ENCODE data around the gene CHD2. TPM values are rescaled to one million over a fixed set of nuclear protein-coding genes. Genes with fewer than 3 reads are reported as not detected.
A peak's percentile ranks its signal among the peaks of the same experiment; 100 is the strongest.

Gene CHD2
- total and polyA plus RNA-seq, 3 experiments from 2014 or later = 80.3 to 109 (median 99.0) TPM

- CTCF ChIA-PET = no interaction called here
These were observed 23.1 kb upstream of the CHD2 start for GRCh38 chr15:92877000-92877399.

GRCh38 chr15:92877416-92877815 lies 22.7 kb upstream of the CHD2 start:
- CTCF ChIA-PET = interaction anchor here (1.5 to 9.0 kb wide), 2 partner anchors 49 to 68 kb away, joined by 5 to 113 read pairs; no protein-coding TSS in a partner anchor
- no peaks in the 10 kb centered on the region for H3K36me3 ChIP-seq (ENCODE audit: insufficient read depth, low read length)
- Mint-ChIP-seq H3K36me3 (peaks cover 0 to 1% (median 0%) of the 10 kb centered on the region in 3 donors), H3K4me1 (peaks cover 34 to 43% (median 39%) of the 10 kb centered on the region in 3 donors), H3K27me3 (peaks cover 0 to 4% of the 10 kb centered on the region in 2 donors), H3K27ac (peak overlapping the region in 1 of 8 donors; percentile 58), H3K4me3 (no peak overlapping the region), H3K9me3 (peaks cover 0 to 2% (median 0%) of the 10 kb centered on the region in 5 donors)
- no peaks in the 10 kb centered on the region for H3K9me3 ChIP-seq (ENCODE audit: low read length)
- DNase-seq = no peak
- H3K4me1 ChIP-seq (ENCODE audit: insufficient read depth, low read length) = peaks cover 45% of the 10 kb centered on the region
- H3K27ac ChIP-seq (ENCODE audit: low read depth, low read length) = no peak overlapping the region
- POLR2A ChIA-PET = no interaction called here
- H3K27me3 ChIP-seq (ENCODE audit: insufficient read depth, low read length, poor library complexity, severe bottlenecking) = no peaks in the 10 kb centered on the region
- H3K4me3 ChIP-seq (ENCODE audit: low read length) = no peak overlapping the region

More at GRCh38 chr15:92877000-92877399, 23.1 kb upstream of the CHD2 start:
- H3K4me1 Mint-ChIP-seq = peaks cover 31 to 40% (median 36%) of the 10 kb centered on the region in 3 donors
- POLR2A ChIA-PET = no interaction called here
- Histone ChIP-seq H3K4me3 (ENCODE audit: low read length) (no peak overlapping the region), H3K36me3 (ENCODE audit: insufficient read depth, low read length) (no peaks in the 10 kb centered on the region), H3K27ac (ENCODE audit: low read depth, low read length) (no peak overlapping the region), H3K9me3 (ENCODE audit: low read length) (no peaks in the 10 kb centered on the region), H3K27me3 (ENCODE audit: insufficient read depth, low read length, poor library complexity, severe bottlenecking) (no peaks in the 10 kb centered on the region), H3K4me1 (ENCODE audit: insufficient read depth, low read length) (peaks cover 44% of the 10 kb centered on the region)
- no peak for DNase-seq
- no peak overlapping the region for H3K27ac Mint-ChIP-seq
- H3K27me3 Mint-ChIP-seq = peaks cover 0 to 4% of the 10 kb centered on the region in 2 donors
- no peak overlapping the region for H3K4me3 Mint-ChIP-seq
- H3K9me3 Mint-ChIP-seq = no peaks in the 10 kb centered on the region
- no peaks in the 10 kb centered on the region for H3K36me3 Mint-ChIP-seq

GRCh38 chr15:92878593-92879053 lies 21.5 kb upstream of the CHD2 start:
- no peak overlapping the region for H3K4me3 ChIP-seq (ENCODE audit: low read length)
- no peaks in the 10 kb centered on the region for H3K27me3 ChIP-seq (ENCODE audit: insufficient read depth, low read length, poor library complexity, severe bottlenecking)
- Mint-ChIP-seq H3K4me1 (peaks cover 37 to 43% (median 39%) of the 10 kb centered on the region in 3 donors), H3K9me3 (peaks cover 0 to 4% (median 0%) of the 10 kb centered on the region in 5 donors), H3K27me3 (peaks cover 0 to 7% of the 10 kb centered on the region in 2 donors), H3K36me3 (peaks cover 2 to 4% (median 3%) of the 10 kb centered on the region in 3 donors), H3K4me3 (no peak overlapping the region), H3K27ac (peak overlapping the region in 2 of 8 donors; percentile 30 to 39)
- no peaks in the 10 kb centered on the region for H3K36me3 ChIP-seq (ENCODE audit: insufficient read depth, low read length)
- CTCF ChIA-PET = interaction anchor here (1.0 to 9.0 kb wide), 7 partner anchors 18 to 72 kb away, joined by 3 to 113 read pairs (median 4); no protein-coding TSS in a partner anchor
- peaks cover 45% of the 10 kb centered on the region for H3K4me1 ChIP-seq (ENCODE audit: insufficient read depth, low read length)
- H3K9me3 ChIP-seq (ENCODE audit: low read length) = no peaks in the 10 kb centered on the region
- H3K27ac ChIP-seq (ENCODE audit: low read depth, low read length) = peak overlapping the region; percentile 48
- POLR2A ChIA-PET = interaction anchor here (7.7 to 8.0 kb wide), 2 partner anchors 47 to 69 kb away, joined by 151 to 289 read pairs; no protein-coding TSS in a partner anchor
- no peak for DNase-seq

- peaks cover 12 to 17% (median 12%) of the 10 kb centered on the region in 3 donors for H3K36me3 Mint-ChIP-seq
- DNase-seq = peak in 3 of 5 donors; percentile 34 to 53 (median 52)
- Histone ChIP-seq H3K27me3 (ENCODE audit: insufficient read depth, low read length, poor library complexity, severe bottlenecking) (no peaks in the 10 kb centered on the region), H3K9me3 (ENCODE audit: low read length) (no peaks in the 10 kb centered on the region), H3K4me1 (ENCODE audit: insufficient read depth, low read length) (peaks cover 45% of the 10 kb centered on the region), H3K36me3 (ENCODE audit: insufficient read depth, low read length) (no peaks in the 10 kb centered on the region), H3K4me3 (ENCODE audit: low read length) (peak overlapping the region; percentile 14), H3K27ac (ENCODE audit: low read depth, low read length) (peak overlapping the region; percentile 76)
- H3K4me1 Mint-ChIP-seq = peaks cover 43 to 51% (median 44%) of the 10 kb centered on the region in 3 donors
- peaks cover 0 to 7% of the 10 kb centered on the region in 2 donors for H3K27me3 Mint-ChIP-seq
- H3K9me3 Mint-ChIP-seq = peaks cover 0 to 4% (median 0%) of the 10 kb centered on the region in 5 donors
- peak overlapping the region; percentile 18 to 68 (median 62) for H3K4me3 Mint-ChIP-seq
- CTCF ChIA-PET = interaction anchor here (0.7 to 9.0 kb wide), 7 partner anchors 15 to 74 kb away, joined by 3 to 113 read pairs (median 3); no protein-coding TSS in a partner anchor
- H3K27ac Mint-ChIP-seq = peak overlapping the region; percentile 76 to 98 (median 97)
- POLR2A ChIA-PET = interaction anchor here (0.6 to 10.6 kb wide), 6 partner anchors 15 to 70 kb away, joined by 3 to 455 read pairs (median 77); partner anchors contain the start of gene CHD2
These were observed 20.0 kb upstream of the CHD2 start for GRCh38 chr15:92879949-92880725.

GRCh38 chr15:92880796-92881195 lies 19.3 kb upstream of the CHD2 start:
- H3K27ac Mint-ChIP-seq = peak overlapping the region; percentile 76 to 98 (median 98)
- no peaks in the 10 kb centered on the region for H3K9me3 ChIP-seq (ENCODE audit: low read length)
- H3K27me3 ChIP-seq (ENCODE audit: insufficient read depth, low read length, poor library complexity, severe bottlenecking) = no peaks in the 10 kb centered on the region
- CTCF ChIA-PET = interaction anchor here (1.4 to 9.0 kb wide), 4 partner anchors 35 to 71 kb away, joined by 3 to 113 read pairs (median 32); no protein-coding TSS in a partner anchor
- no peak for DNase-seq
- H3K27ac ChIP-seq (ENCODE audit: low read depth, low read length) = peak overlapping the region; percentile 76
- H3K9me3 Mint-ChIP-seq = peaks cover 0 to 4% (median 0%) of the 10 kb centered on the region in 5 donors
- POLR2A ChIA-PET = interaction anchor here (0.6 to 10.6 kb wide), 9 partner anchors 17 to 1350 kb away, joined by 3 to 455 read pairs (median 11); partner anchors contain the start of gene CHD2
- H3K4me3 ChIP-seq (ENCODE audit: low read length) = peak overlapping the region; percentile 14
- H3K4me3 Mint-ChIP-seq = peak overlapping the region in 6 of 7 donors; percentile 24 to 90 (median 88)
- H3K36me3 ChIP-seq (ENCODE audit: insufficient read depth, low read length) = peaks cover 3% of the 10 kb centered on the region
- H3K4me1 ChIP-seq (ENCODE audit: insufficient read depth, low read length) = peaks cover 52% of the 10 kb centered on the region
- peaks cover 12 to 22% (median 14%) of the 10 kb centered on the region in 3 donors for H3K36me3 Mint-ChIP-seq
- H3K27me3 Mint-ChIP-seq = peaks cover 0 to 7% of the 10 kb centered on the region in 2 donors
- peaks cover 48 to 57% (median 50%) of the 10 kb centered on the region in 3 donors for H3K4me1 Mint-ChIP-seq

GRCh38 chr15:92881211-92881754 lies 18.8 kb upstream of the CHD2 start:
- no peak for DNase-seq
- Mint-ChIP-seq H3K4me3 (peak overlapping the region; percentile 88 to 91 (median 89)), H3K9me3 (peaks cover 0 to 4% (median 0%) of the 10 kb centered on the region in 5 donors), H3K27ac (peak overlapping the region; percentile 94 to 98 (median 98)), H3K36me3 (peaks cover 13 to 26% (median 16%) of the 10 kb centered on the region in 3 donors), H3K4me1 (peaks cover 51 to 62% (median 55%) of the 10 kb centered on the region in 3 donors), H3K27me3 (peaks cover 0 to 7% of the 10 kb centered on the region in 2 donors)
- Histone ChIP-seq H3K4me3 (ENCODE audit: low read length) (peak overlapping the region; percentile 51), H3K4me1 (ENCODE audit: insufficient read depth, low read length) (peaks cover 56% of the 10 kb centered on the region), H3K9me3 (ENCODE audit: low read length) (no peaks in the 10 kb centered on the region), H3K27me3 (ENCODE audit: insufficient read depth, low read length, poor library complexity, severe bottlenecking) (no peaks in the 10 kb centered on the region), H3K36me3 (ENCODE audit: insufficient read depth, low read length) (peaks cover 8% of the 10 kb centered on the region), H3K27ac (ENCODE audit: low read depth, low read length) (peak overlapping the region; percentile 76)
- ChIA-PET CTCF (interaction anchor here (1.0 to 9.0 kb wide), 10 partner anchors 13 to 71 kb away, joined by 3 to 113 read pairs (median 14); partner anchors contain the start of gene CHD2), POLR2A (interaction anchor here (0.6 to 10.6 kb wide), 9 partner anchors 13 to 1350 kb away, joined by 3 to 455 read pairs (median 11); partner anchors contain the start of gene CHD2)
